Ishikawa (cell line): Measurements from ENCODE around the gene NPAS3.

Experiments used
- CEBPB ChIP-seq: IDR thresholded peaks from 2 replicates; pipeline ENCODE4 v1.6.1; 2012
- CREB1 ChIP-seq: IDR thresholded peaks from 2 replicates; pipeline ENCODE4 v1.6.1; 2012; ENCODE audit warnings: low read depth
- EP300 ChIP-seq: IDR thresholded peaks from 2 replicates; pipeline ENCODE4 v1.6.1; 2012; ENCODE audit warnings: borderline replicate concordance
- FOXM1 ChIP-seq: IDR thresholded peaks from 2 replicates; pipeline ENCODE4 v1.6.1; 2012; ENCODE audit warnings: low read depth, borderline replicate concordance
- MAX ChIP-seq: IDR thresholded peaks from 2 replicates; pipeline ENCODE4 v1.6.1; 2012
- RAD21 ChIP-seq: IDR thresholded peaks from 2 replicates; pipeline ENCODE4 v1.6.1; 2012; ENCODE audit warnings: low read depth
- TAF1 ChIP-seq: IDR thresholded peaks from 2 replicates; pipeline ENCODE4 v1.6.1; 2012; ENCODE audit warnings: low read depth, mild to moderate bottlenecking
- TEAD4 ChIP-seq: IDR thresholded peaks from 2 replicates; pipeline ENCODE4 v1.6.1; 2012
- USF1 ChIP-seq: IDR thresholded peaks from 2 replicates; pipeline ENCODE4 v1.6.1; 2012
- YY1 ChIP-seq: IDR thresholded peaks from 2 replicates; pipeline ENCODE4 v1.6.1; 2012; ENCODE audit warnings: low read depth
- ZBTB7A ChIP-seq: IDR thresholded peaks from 2 replicates; pipeline ENCODE4 v1.6.1; 2012; ENCODE audit warnings: low read depth

GRCh38 chr14:33515899-33516298 lies 577.2 kb downstream of the NPAS3 start:
- TF ChIP-seq TEAD4 (no peak), EP300 (no peak), USF1 (no peak), CEBPB (no peak), TAF1 (no peak), ZBTB7A (no peak), MAX (no peak), CREB1 (no peak), RAD21 (no peak), FOXM1 (no peak), YY1 (no peak)
